NCI-H2029 treated with DMSO at 0.1 percent for 48 hours (cell line): ENCODE data around the gene PGLYRP2.
"Not testable (repeated sequence)": the region's sequence is repeated elsewhere in the genome, so short reads cannot be mapped to it uniquely, and the experiment has no call there.

Experiments used
- DNase-seq: peaks from one replicate; lab custom pipeline; 2025; lab: John Stamatoyannopoulos, UW

The PGLYRP2 gene

GRCh38 chr19:15488489-15489226 lies 9.4 kb upstream of the PGLYRP2 start:
- DNase-seq, result no peak

- no peak for DNase-seq
Measured at GRCh38 chr19:15487038-15487437, 7.7 kb upstream of the PGLYRP2 start.

GRCh38 chr19:15485768-15486167 lies 6.5 kb upstream of the PGLYRP2 start:
- DNase-seq, result not testable (repeated sequence)

GRCh38 chr19:15480996-15481395 lies 1.7 kb upstream of the PGLYRP2 start:
- DNase-seq, result not testable (repeated sequence)

- DNase-seq, result no peak
Measured at GRCh38 chr19:15476325-15476724, 3.0 kb downstream of the PGLYRP2 start.

- DNase-seq, result no peak
Measured at GRCh38 chr19:15475611-15476010, 3.7 kb downstream of the PGLYRP2 start.

- no peak for DNase-seq
Measured at GRCh38 chr19:15475169-15475568, 4.1 kb downstream of the PGLYRP2 start.

- DNase-seq, result not testable (repeated sequence)
Measured at GRCh38 chr19:15473821-15474220, 5.5 kb downstream of the PGLYRP2 start.

- DNase-seq, result no peak
Measured at GRCh38 chr19:15471639-15472101, 7.6 kb downstream of the PGLYRP2 start.

GRCh38 chr19:15469513-15470297 lies 9.6 kb downstream of the PGLYRP2 start:
- DNase-seq, result no peak

GRCh38 chr19:15468675-15469512 lies 10.4 kb downstream of the PGLYRP2 start:
- no peak for DNase-seq

- no peak for DNase-seq
Measured at GRCh38 chr19:15467734-15468214, 11.5 kb downstream of the PGLYRP2 start.

- DNase-seq, result no peak
Measured at GRCh38 chr19:15466851-15467733, 12.2 kb downstream of the PGLYRP2 start.

- DNase-seq, result no peak
Measured at GRCh38 chr19:15464394-15465385, 14.6 kb downstream of the PGLYRP2 start, which contains the start of gene RASAL3. Gene RASAL3, minus strand, starts transcription at chr19:15464544. Its CDS starts 186 bp downstream, at chr19:15464358.

- no peak for DNase-seq
Measured at GRCh38 chr19:15463861-15464371, 15.4 kb downstream of the PGLYRP2 start.

- no peak for DNase-seq
Measured at GRCh38 chr19:15461694-15462093, 17.6 kb downstream of the PGLYRP2 start.

GRCh38 chr19:15457701-15458484 lies 21.4 kb downstream of the PGLYRP2 start:
- DNase-seq, result no peak

GRCh38 chr19:15456871-15457700 lies 22.2 kb downstream of the PGLYRP2 start:
- peak; percentile 67 for DNase-seq
